Esophagus muscularis mucosa (tissue), 3 donors: ENCODE measurements around the gene SEC31A.

Experiments
- POLR2A ChIP-seq: fragments of 450-650 bp; IDR thresholded peaks from one replicate; pipeline ENCODE4 v1.6.1; 2017; ENCODE audit warnings: antibody characterized with exemption, moderate library complexity, mild to moderate bottlenecking, low read depth
- TF ChIP-seq, protein P1 (sequence below), 3 experiments: fragments of 200-600 bp in 2 of 3; fragments of 450-650 bp in 1 of 3; sonication (generic) in 2 of 3; IDR thresholded peaks; one replicate each; pipeline ENCODE4 v1.5.1; 2017 to 2019; ENCODE audit warnings: antibody characterized with exemption in 3 of 3, mild to moderate bottlenecking in 2 of 3, moderate library complexity in 1 of 3

DNA sequence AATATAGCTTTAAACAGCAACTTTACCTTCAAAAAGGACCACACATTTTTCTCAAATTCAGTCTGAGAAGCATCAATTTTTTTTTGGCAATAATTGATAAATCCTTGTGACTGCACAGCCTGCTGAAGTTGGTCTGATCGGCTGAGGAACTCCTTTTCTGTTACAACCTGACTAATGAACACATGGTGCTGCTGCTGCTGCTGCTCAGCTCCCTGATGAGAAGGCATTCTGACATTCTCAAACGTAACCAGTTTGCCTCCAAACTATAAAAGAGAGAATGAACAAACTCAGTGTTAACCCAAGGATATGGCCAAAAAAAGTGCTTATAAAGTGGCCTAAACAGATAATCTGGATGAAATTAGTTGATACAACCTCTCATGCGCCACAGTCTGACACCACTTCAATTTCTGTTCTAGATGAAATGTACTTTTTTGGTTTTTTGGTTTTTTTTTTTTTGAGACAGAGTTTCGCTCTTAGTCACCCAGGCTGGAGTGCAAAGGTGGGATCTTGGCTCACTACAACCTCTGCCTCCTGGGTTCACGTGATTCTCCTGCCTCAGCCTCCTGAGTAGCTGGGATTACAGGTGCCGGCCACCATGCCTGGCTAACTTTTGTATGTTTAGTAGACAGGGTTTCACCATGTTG, 26.5 kb downstream of the SEC31A start:
- TF ChIP-seq, protein P1, sequence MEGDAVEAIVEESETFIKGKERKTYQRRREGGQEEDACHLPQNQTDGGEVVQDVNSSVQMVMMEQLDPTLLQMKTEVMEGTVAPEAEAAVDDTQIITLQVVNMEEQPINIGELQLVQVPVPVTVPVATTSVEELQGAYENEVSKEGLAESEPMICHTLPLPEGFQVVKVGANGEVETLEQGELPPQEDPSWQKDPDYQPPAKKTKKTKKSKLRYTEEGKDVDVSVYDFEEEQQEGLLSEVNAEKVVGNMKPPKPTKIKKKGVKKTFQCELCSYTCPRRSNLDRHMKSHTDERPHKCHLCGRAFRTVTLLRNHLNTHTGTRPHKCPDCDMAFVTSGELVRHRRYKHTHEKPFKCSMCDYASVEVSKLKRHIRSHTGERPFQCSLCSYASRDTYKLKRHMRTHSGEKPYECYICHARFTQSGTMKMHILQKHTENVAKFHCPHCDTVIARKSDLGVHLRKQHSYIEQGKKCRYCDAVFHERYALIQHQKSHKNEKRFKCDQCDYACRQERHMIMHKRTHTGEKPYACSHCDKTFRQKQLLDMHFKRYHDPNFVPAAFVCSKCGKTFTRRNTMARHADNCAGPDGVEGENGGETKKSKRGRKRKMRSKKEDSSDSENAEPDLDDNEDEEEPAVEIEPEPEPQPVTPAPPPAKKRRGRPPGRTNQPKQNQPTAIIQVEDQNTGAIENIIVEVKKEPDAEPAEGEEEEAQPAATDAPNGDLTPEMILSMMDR (IDR thresholded peaks at IDR 0.05), result no peak
- no peak for TF ChIP-seq POLR2A
